H1 (cell line): ENCODE measurements around the gene FOXD2. TPM values are rescaled to one million over a fixed set of nuclear protein-coding genes. Genes with fewer than 3 reads are reported as not detected.

Source experiments
- CTCF ChIA-PET: fragments of 300-600 bp; sonication (Branson Sonifier 250); formaldehyde crosslinking; loops from one replicate; lab custom pipeline; 2021; ENCODE audit not compliant: partially characterized antibody; lab: Charles Lee
- POLR2A ChIA-PET: fragments of 300-600 bp; sonication (Branson Sonifier 250); formaldehyde crosslinking; loops from one replicate; lab custom pipeline; 2021; ENCODE audit warnings: inconsistent platforms; ENCODE audit not compliant: partially characterized antibody; lab: Charles Lee
- DNase-seq, 2 experiments: peaks; one replicate each; pipeline versions ENCODE4 v3.0.0 to v3.0.0-alpha.2; 2010 to 2022; ENCODE audit warnings: low spot score in 2 of 2, low read depth in 1 of 2, mixed read lengths in 1 of 2
- FAIRE-seq: peaks from 2 replicates; lab custom pipeline; 2011; peaks lifted over from hg19 to GRCh38; lab: Jason Lieb, UNC
- H2AFZ ChIP-seq: 2 replicates; pipeline ENCODE4 v1.8.1; 2012; ENCODE audit warnings: low read length, inconsistent platforms
- H2AK5ac ChIP-seq: 2 replicates; pipeline ENCODE4 v1.6.1; 2013; ENCODE audit warnings: low read depth, low read length
- H2BK120ac ChIP-seq: replicated peaks from 2 replicates; pipeline ENCODE3; 2013; ENCODE audit warnings: low read depth, low read length, inconsistent platforms
- H2BK12ac ChIP-seq: 2 replicates; pipeline ENCODE4 v1.6.1; 2013; ENCODE audit warnings: low read depth, low read length
- H2BK15ac ChIP-seq: 2 replicates; pipeline ENCODE4 v1.6.1; 2013; ENCODE audit warnings: low read length
- H2BK20ac ChIP-seq: 2 replicates; pipeline ENCODE4 v1.6.1; 2013; ENCODE audit warnings: low read length
- H2BK5ac ChIP-seq: 2 replicates; pipeline ENCODE4 v1.6.1; 2013; ENCODE audit warnings: low read depth, low read length
- H3K14ac ChIP-seq: 2 replicates; pipeline ENCODE4 v1.6.1; 2013; ENCODE audit warnings: inconsistent platforms; ENCODE audit not compliant: insufficient read length
- H3K18ac ChIP-seq: 2 replicates; pipeline ENCODE4 v1.6.1; 2013; ENCODE audit warnings: low read length; ENCODE audit errors: extremely low read depth
- H3K23ac ChIP-seq: 2 replicates; pipeline ENCODE4 v1.6.1; 2013; ENCODE audit warnings: inconsistent platforms; ENCODE audit not compliant: insufficient read length
- H3K23me2 ChIP-seq: 2 replicates; pipeline ENCODE4 v1.6.1; 2013; ENCODE audit warnings: low read depth, low read length
- H3K27ac ChIP-seq: 2 replicates; pipeline ENCODE4 v1.6.1; 2011; ENCODE audit warnings: low read depth, low read length, inconsistent platforms
- H3K27me3 ChIP-seq, 4 experiments: replicated peaks in 1 of 4; 1 replicate in 1 of 4; 2 replicates in 3 of 4; pipeline versions ENCODE4 v1.6.1 to v1.8.1; 2011 to 2013; ENCODE audit warnings: low read length in 3 of 4, mild to moderate bottlenecking in 3 of 4, inconsistent platforms in 2 of 4, mixed read lengths in 2 of 4, moderate library complexity in 1 of 4; ENCODE audit not compliant: control insufficient read depth in 3 of 4, insufficient read depth in 3 of 4; ENCODE audit errors: extremely low read depth in 1 of 4
- H3K36me3 ChIP-seq, 4 experiments: 2 replicates each; pipeline versions ENCODE4 v1.6.1 to v1.8.1; 2011 to 2013; ENCODE audit warnings: mild to moderate bottlenecking in 4 of 4, low read length in 3 of 4, moderate library complexity in 2 of 4, control low read depth in 1 of 4, inconsistent platforms in 1 of 4; ENCODE audit not compliant: insufficient read depth in 4 of 4, control insufficient read depth in 2 of 4
- H3K4ac ChIP-seq: replicated peaks from 2 replicates; pipeline ENCODE3; 2013; ENCODE audit warnings: low read length, low read depth, mixed read lengths, inconsistent platforms; ENCODE audit not compliant: insufficient read length
- H3K4me1 ChIP-seq, 4 experiments: replicated peaks in 1 of 4; 1 replicate in 1 of 4; 2 replicates in 3 of 4; pipeline versions ENCODE4 v1.6.1 to v1.8.1; 2011 to 2013; ENCODE audit warnings: low read length in 3 of 4, inconsistent platforms in 2 of 4, mixed read lengths in 1 of 4; ENCODE audit not compliant: insufficient read depth in 4 of 4, control insufficient read depth in 3 of 4
- H3K4me2 ChIP-seq, 2 experiments: 2 replicates each; pipeline versions ENCODE4 v1.6.1 to v1.8.1; 2011 to 2013; ENCODE audit warnings: low read depth in 2 of 2, low read length in 2 of 2, control low read depth in 1 of 2, inconsistent platforms in 1 of 2, mild to moderate bottlenecking in 1 of 2; ENCODE audit not compliant: insufficient read depth in 1 of 2
- H3K4me3 ChIP-seq, 4 experiments: fragments of 200-600, 300-600 bp in 1 of 4; sonication (generic), shearing (Covaris generic), sonication (Bioruptor Twin) in 1 of 4; 2 replicates each; pipeline versions ENCODE4 v1.5.1 to v1.8.1; 2011 to 2016; ENCODE audit warnings: low read length in 4 of 4, low read depth in 3 of 4, control low read depth in 2 of 4, inconsistent platforms in 2 of 4, mild to moderate bottlenecking in 2 of 4, mixed read lengths in 1 of 4, moderate library complexity in 1 of 4; ENCODE audit not compliant: insufficient read depth in 2 of 4; ENCODE audit errors: extremely low read depth in 1 of 4
- H3K56ac ChIP-seq: replicated peaks from 2 replicates; pipeline ENCODE3; 2013; ENCODE audit warnings: low read depth, mild to moderate bottlenecking, mixed read lengths, low read length, inconsistent platforms; ENCODE audit not compliant: insufficient read length
- H3K79me1 ChIP-seq: 2 replicates; pipeline ENCODE4 v1.6.1; 2013; ENCODE audit warnings: low read depth, low read length, control low read depth
- H3K79me2 ChIP-seq, 2 experiments: 2 replicates each; pipeline versions ENCODE4 v1.6.1 to v1.8.1; 2012 to 2013; ENCODE audit warnings: low read length in 2 of 2, mild to moderate bottlenecking in 2 of 2, inconsistent platforms in 1 of 2; ENCODE audit not compliant: insufficient read depth in 2 of 2, control insufficient read depth in 1 of 2
- H3K9ac ChIP-seq, 4 experiments: replicated peaks in 1 of 4; 1 replicate in 1 of 4; 2 replicates in 3 of 4; pipeline versions ENCODE4 v1.6.1 to v1.8.1; 2011 to 2013; ENCODE audit warnings: low read depth in 3 of 4, low read length in 3 of 4, control low read depth in 2 of 4, mild to moderate bottlenecking in 2 of 4, moderate library complexity in 2 of 4, inconsistent platforms in 1 of 4; ENCODE audit errors: extremely low read depth in 1 of 4
- H3K9me3 ChIP-seq, 2 experiments: 2 replicates each; pipeline versions ENCODE4 v1.6.1 to v1.8.1; 2012 to 2013; ENCODE audit warnings: mild to moderate bottlenecking in 2 of 2, moderate library complexity in 2 of 2, control low read depth in 1 of 2, inconsistent platforms in 1 of 2, low read depth in 1 of 2, low read length in 1 of 2, mixed read lengths in 1 of 2; ENCODE audit not compliant: insufficient read depth in 2 of 2
- H4K20me1 ChIP-seq, 2 experiments: replicated peaks in 1 of 2; 2 replicates each; pipeline versions ENCODE3 to v1.8.1; 2011 to 2013; ENCODE audit warnings: inconsistent platforms in 2 of 2, low read length in 2 of 2, mild to moderate bottlenecking in 1 of 2; ENCODE audit not compliant: insufficient read depth in 2 of 2, control insufficient read depth in 1 of 2
- H4K5ac ChIP-seq: 2 replicates; pipeline ENCODE4 v1.6.1; 2013; ENCODE audit warnings: low read length, low read depth, mixed read lengths, inconsistent platforms; ENCODE audit not compliant: insufficient read length
- H4K8ac ChIP-seq: 2 replicates; pipeline ENCODE4 v1.8.0; 2013; ENCODE audit warnings: mild to moderate bottlenecking, moderate library complexity, low read length, inconsistent platforms; ENCODE audit not compliant: insufficient read depth; ENCODE audit errors: extremely low read depth
- H4K91ac ChIP-seq: replicated peaks from 2 replicates; pipeline ENCODE3; 2013; ENCODE audit warnings: low read length, mixed read lengths, inconsistent platforms; ENCODE audit not compliant: insufficient read length
- BCL11A ChIP-seq, 2 experiments: IDR thresholded peaks; one replicate each; pipeline ENCODE4 v1.6.1; 2011; ENCODE audit warnings: low read depth in 2 of 2, low read length in 2 of 2, mild to moderate bottlenecking in 2 of 2
- CBX8 ChIP-seq: fragments of 300-800, 300-1000 bp; sonication (generic); IDR thresholded peaks from 2 replicates; pipeline ENCODE4 v1.7.1; 2016; ENCODE audit warnings: low read depth, low read length, borderline replicate concordance
- CTBP2 ChIP-seq: IDR thresholded peaks from 2 replicates; pipeline ENCODE4 v1.7.0; 2011; ENCODE audit warnings: borderline replicate concordance, mild to moderate bottlenecking, moderate library complexity, mixed read lengths, low read length; ENCODE audit not compliant: insufficient read depth, insufficient read length
- EZH2 ChIP-seq: fragments of 200-600 bp; sonication (generic); IDR thresholded peaks from 2 replicates; pipeline ENCODE4 v1.7.1; 2012; ENCODE audit warnings: low read depth, mild to moderate bottlenecking, moderate library complexity, low read length, inconsistent platforms; ENCODE audit not compliant: severe bottlenecking
- GABPA ChIP-seq: IDR thresholded peaks from 2 replicates; pipeline ENCODE4 v1.6.1; 2011; ENCODE audit warnings: mild to moderate bottlenecking, low read length, moderate library complexity, borderline replicate concordance; ENCODE audit not compliant: insufficient read depth
- POU5F1 ChIP-seq: IDR thresholded peaks from 2 replicates; pipeline ENCODE4 v1.6.1; 2011; ENCODE audit warnings: low read depth, mild to moderate bottlenecking, low read length, moderate library complexity
- RNF2 ChIP-seq: fragments of 200-900, 300-1000 bp; sonication (generic); IDR thresholded peaks from 2 replicates; pipeline ENCODE4 v1.7.1; 2016; ENCODE audit warnings: borderline replicate concordance, low read depth, mild to moderate bottlenecking, antibody characterized with exemption, low read length; ENCODE audit not compliant: poor library complexity, severe bottlenecking; ENCODE audit errors: missing control alignments
- SIN3A ChIP-seq, 2 experiments: IDR thresholded peaks in 1 of 2; conservative IDR thresholded peaks in 1 of 2; 2 replicates each; pipeline ENCODE4 v1.6.1; 2011 to 2012; ENCODE audit warnings: low read length in 2 of 2, improper control_type of control experiment in 1 of 2, low read depth in 1 of 2, mild to moderate bottlenecking in 1 of 2
- SUZ12 ChIP-seq: fragments of 200-600 bp; sonication (generic); IDR thresholded peaks from 2 replicates; pipeline ENCODE4 v1.6.1; 2012; ENCODE audit warnings: mild to moderate bottlenecking, inconsistent platforms, low read length, moderate library complexity, mixed read lengths
- WGBS, 2 experiments: shearing (Covaris generic) in 1 of 2; methylation state at CpG; one replicate each; pipeline versions ENCODE4 v1.1.6 to v1.1.7; 2013 to 2015; ENCODE audit warnings: low lambda C conversion rate in 2 of 2, mixed read lengths in 2 of 2, inconsistent platforms in 1 of 2, low coverage in 1 of 2, missing lambda C conversion rate in 1 of 2; ENCODE audit not compliant: insufficient replicate concordance in 2 of 2, insufficient coverage in 1 of 2, insufficient read length in 1 of 2; ENCODE audit errors: extremely low coverage in 1 of 2, missing lambda C conversion rate in 1 of 2; 5-methylcytosine and 5-hydroxymethylcytosine counted together
- polyA plus RNA-seq, 7 experiments: library from polyadenylated mRNA; depleted of rRNA in 3 of 7; stranded (reverse) in 5 of 7; unstranded in 2 of 7; fragments of >200 nt in 5 of 7; fragments of 200-250 nt in 2 of 7; gene quantifications; 1 replicate in 5 of 7; 2 replicates in 1 of 7; 4 replicates in 1 of 7; pipeline versions ENCODE4 v1.2.1 to v1.2.3, GENCODE V29; 2011 to 2013; ENCODE audit warnings: missing spikeins in 2 of 7, mixed read lengths in 2 of 7
- total RNA-seq: library from RNA; stranded (reverse); fragmentation: NEBNext Ultra II Directional; extraction: Animal tissue kit (Norgen Biotek cat#: 25700); gene quantifications from 2 replicates; pipeline ENCODE4 v1.2.1, GENCODE V29; 2021

Gene FOXD2
- total and polyA plus RNA-seq, 2 of the 8 experiments (the other 6 are each of a cell fraction or from before 2014, with no cell fraction given), result not detected

DNA sequence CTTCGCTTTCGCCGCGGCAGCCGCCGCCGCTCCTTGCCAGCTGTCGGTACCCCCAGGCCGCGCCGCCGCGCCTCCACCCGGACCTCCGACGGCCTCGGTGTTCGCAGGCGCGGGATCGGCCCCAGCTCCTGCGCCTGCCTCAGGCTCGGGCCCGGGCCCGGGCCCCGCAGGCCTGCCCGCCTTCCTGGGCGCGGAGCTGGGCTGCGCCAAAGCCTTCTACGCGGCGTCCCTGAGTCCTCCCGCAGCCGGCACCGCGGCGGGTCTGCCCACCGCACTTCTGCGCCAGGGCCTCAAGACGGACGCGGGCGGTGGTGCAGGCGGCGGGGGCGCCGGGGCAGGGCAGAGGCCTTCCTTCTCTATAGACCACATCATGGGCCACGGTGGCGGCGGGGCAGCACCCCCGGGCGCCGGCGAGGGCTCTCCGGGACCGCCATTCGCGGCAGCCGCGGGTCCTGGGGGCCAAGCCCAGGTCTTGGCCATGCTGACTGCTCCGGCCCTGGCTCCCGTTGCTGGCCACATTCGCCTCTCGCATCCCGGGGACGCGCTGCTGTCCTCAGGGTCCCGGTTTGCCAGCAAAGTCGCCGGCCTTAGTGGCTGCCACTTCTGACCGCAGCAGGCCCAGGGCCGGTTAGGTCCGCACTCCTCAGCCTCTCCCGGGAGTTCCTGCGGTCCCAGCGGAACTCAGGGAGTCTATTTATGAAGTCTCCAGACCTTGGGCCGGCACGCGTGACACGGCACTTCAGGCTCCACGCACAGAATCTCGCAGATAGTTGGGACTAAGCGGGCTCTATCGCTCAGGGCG, 1.4 kb downstream of the FOXD2 start:
- peak overlapping the region; percentile 46; the same call in 1 of the 2 replicates for H2BK15ac ChIP-seq
- no peaks in the 10 kb centered on the region; a peak in 1 of 4 replicates for H3K9me3 ChIP-seq
- H3K4ac ChIP-seq, result no peak overlapping the region
- no peak overlapping the region for H2BK20ac ChIP-seq
- H3K4me1 ChIP-seq, result peaks cover 6 to 30% (median 10%) of the 10 kb centered on the region in 4 experiments
- peaks cover 12 to 15% of the 10 kb centered on the region in 2 experiments for H4K20me1 ChIP-seq
- no peak overlapping the region for H3K23ac ChIP-seq
- H3K27ac ChIP-seq, result no peak overlapping the region
- peaks cover 13% of the 10 kb centered on the region; the same call in 1 of the 2 replicates for H3K23me2 ChIP-seq
- 0 out of 8 replicates have a peak overlapping the region, but pooled peaks of 1 of the 4 experiments have one; percentile 17 for H3K4me3 ChIP-seq
- H3K79me1 ChIP-seq, result no peaks in the 10 kb centered on the region
- ChIA-PET POLR2A (no interaction called here), CTCF (interaction anchor here (1.7 to 8.6 kb wide), 6 partner anchors 10 to 79 kb away, joined by 6 to 140 read pairs (median 18); no protein-coding TSS in a partner anchor)
- 4% methylated on average over 67 of the region's 86 CpGs; no CpG with 5 or more reads in 1 of the 2 experiments for WGBS, 2 experiments
- peak in 1 of 2 experiments; percentile 69 for DNase-seq
- H2AFZ ChIP-seq, result no peak overlapping the region
- H3K14ac ChIP-seq, result no peak overlapping the region
- H2AK5ac ChIP-seq, result no peak overlapping the region
- H4K8ac ChIP-seq, result peak overlapping the region; percentile 77; the same call in 1 of the 2 replicates
- 0 out of 2 replicates have a peak overlapping the region, but pooled peaks have one; percentile 17 for H2BK12ac ChIP-seq
- no peak overlapping the region for H2BK5ac ChIP-seq
- no peak overlapping the region for H2BK120ac ChIP-seq
- peak; percentile 36; the same call in 1 of the 2 replicates for TF ChIP-seq CBX8
- TF ChIP-seq POU5F1, result no peak
- peak; percentile 98 for TF ChIP-seq EZH2
- TF ChIP-seq RNF2, result peak; percentile 1
- no peak for TF ChIP-seq GABPA
- no peak for TF ChIP-seq SIN3A (conservative IDR thresholded peaks at IDR 0.05 in 1 of 2, IDR thresholded peaks at IDR 0.05 in 1 of 2; ENCODE audit: low read depth in 1 of 2, low read length in 2 of 2)
- TF ChIP-seq CTBP2, result no peak
- TF ChIP-seq BCL11A (IDR thresholded peaks at IDR 0.05; ENCODE audit: low read depth in 2 of 2, low read length in 2 of 2), result no peak
- TF ChIP-seq SUZ12, result peak; percentile 97
- TF ChIP-seq, all 59 proteins: peak for 4
- Histone ChIP-seq H4K91ac (no peak overlapping the region), H3K27me3 (peaks cover 92 to 99% (median 97%) of the 10 kb centered on the region in 4 experiments), H4K5ac (no peak overlapping the region), H3K36me3 (peaks cover 0 to 10% (median 0%) of the 10 kb centered on the region in 4 experiments; a peak in 1 of 8 replicates), H3K18ac (no peak overlapping the region), H3K56ac (no peak overlapping the region), H3K79me2 (no peaks in the 10 kb centered on the region), H3K9ac (no peak overlapping the region), H3K4me2 (peak overlapping the region in 1 of 2 experiments; percentile 9; a peak in 2 of 4 replicates)
- FAIRE-seq, result no peak
